ENCODE measurements around the gene ZNF335.

Gene ZNF335

DNA sequence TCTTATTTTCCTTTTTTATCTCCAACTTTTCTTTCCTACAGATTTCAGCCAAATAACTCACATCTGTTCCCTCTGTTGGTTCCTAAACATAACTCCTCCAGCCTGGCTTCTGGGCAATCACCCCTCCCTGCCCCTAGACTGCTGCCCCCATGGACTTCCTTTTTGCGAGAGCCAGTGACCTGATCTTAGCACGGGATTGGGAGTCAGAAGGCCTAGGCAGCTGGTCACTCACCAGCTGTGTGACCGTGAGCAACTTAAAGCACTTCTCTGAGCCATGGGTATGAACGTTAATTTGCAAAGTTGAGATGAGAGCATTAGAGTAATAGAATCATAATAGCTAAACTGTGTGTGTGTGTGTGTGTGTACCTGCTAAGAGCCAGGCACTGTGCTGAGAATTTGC is 32.2 kb upstream of the ZNF335 start:
- Histone ChIP-seq H3K36me3 (ENCODE audit: control insufficient read depth in 4 of 4, insufficient read depth in 4 of 4, low read length in 3 of 4) (no peaks in the 10 kb centered on the region), H3K27me3 (replicated peaks in 2 of 5; ENCODE audit: control insufficient read depth in 4 of 5, insufficient read depth in 5 of 5, low read length in 4 of 5) (peaks cover 0 to 74% (median 36%) of the 10 kb centered on the region in 5 experiments), H3K27ac (ENCODE audit: insufficient read depth in 1 of 2, low read depth in 1 of 2, low read length in 2 of 2, poor library complexity in 1 of 2, severe bottlenecking in 2 of 2) (no peak overlapping the region), H3K9me3 (ENCODE audit: control extremely low read depth in 1 of 5, control insufficient read depth in 4 of 5, insufficient read depth in 2 of 5, low read depth in 1 of 5, low read length in 4 of 5) (no peaks in the 10 kb centered on the region), H3K4me3 (ENCODE audit: control insufficient read depth in 1 of 7, extremely low read depth in 1 of 7, insufficient read depth in 4 of 7, low read depth in 2 of 7, low read length in 6 of 7) (no peak overlapping the region), H3K4me1 (ENCODE audit: control extremely low read depth in 1 of 4, control insufficient read depth in 4 of 4, insufficient read depth in 4 of 4, low read length in 3 of 4) (peaks cover 16 to 67% (median 47%) of the 10 kb centered on the region in 4 experiments)
- ChIA-PET CTCF (interaction anchor here (1.5 to 42.1 kb wide), 3 partner anchors 0 to 19 kb away, joined by 6 to 656 read pairs (median 656); partner anchors contain the start of genes MMP9 and ZNF335), POLR2A (no interaction called here)
- WGBS (ENCODE audit: insufficient coverage): 15% methylated on average over 4 of the region's 4 CpGs
- DNase-seq: no peak

DNA sequence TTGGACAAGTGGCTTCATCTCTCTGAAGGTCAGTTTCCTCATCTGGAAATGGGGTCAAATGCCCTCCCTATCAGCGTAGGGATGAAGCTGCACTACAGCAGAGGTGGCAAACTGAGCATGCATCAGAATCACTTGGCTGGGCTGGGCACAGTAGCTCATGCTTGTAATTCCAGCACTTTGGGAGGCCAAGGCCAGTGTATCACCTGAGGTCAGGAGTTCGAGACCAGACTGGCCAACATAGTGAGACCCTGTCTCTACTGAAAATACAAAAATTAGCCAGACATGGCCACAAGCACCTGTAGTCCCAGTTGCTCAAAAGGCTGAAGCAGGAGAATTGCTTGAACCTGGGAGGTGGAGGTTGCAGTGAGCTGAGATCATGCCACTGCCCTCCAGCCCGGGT is 30.0 kb upstream of the ZNF335 start:
- Histone ChIP-seq H3K4me3 (ENCODE audit: control insufficient read depth in 1 of 7, extremely low read depth in 1 of 7, insufficient read depth in 4 of 7, low read depth in 2 of 7, low read length in 6 of 7) (no peak overlapping the region), H3K36me3 (ENCODE audit: control insufficient read depth in 4 of 4, insufficient read depth in 4 of 4, low read length in 3 of 4) (no peaks in the 10 kb centered on the region), H3K27ac (ENCODE audit: insufficient read depth in 1 of 2, low read depth in 1 of 2, low read length in 2 of 2, poor library complexity in 1 of 2, severe bottlenecking in 2 of 2) (no peak overlapping the region), H3K4me1 (ENCODE audit: control extremely low read depth in 1 of 4, control insufficient read depth in 4 of 4, insufficient read depth in 4 of 4, low read length in 3 of 4) (peaks cover 19 to 66% (median 43%) of the 10 kb centered on the region in 4 experiments), H3K9me3 (ENCODE audit: control extremely low read depth in 1 of 5, control insufficient read depth in 4 of 5, insufficient read depth in 2 of 5, low read depth in 1 of 5, low read length in 4 of 5) (no peaks in the 10 kb centered on the region), H3K27me3 (replicated peaks in 2 of 5; ENCODE audit: control insufficient read depth in 4 of 5, insufficient read depth in 5 of 5, low read length in 4 of 5) (peaks cover 0 to 62% (median 34%) of the 10 kb centered on the region in 5 experiments)
- ChIA-PET POLR2A (no interaction called here), CTCF (interaction anchor here (2.4 to 42.1 kb wide), 3 partner anchors 3 to 21 kb away, joined by 5 to 656 read pairs (median 656); partner anchors contain the start of genes MMP9 and ZNF335)
- 100% methylated on average over 1 of the region's 3 CpGs for WGBS (ENCODE audit: insufficient coverage)
- DNase-seq: no peak

DNA sequence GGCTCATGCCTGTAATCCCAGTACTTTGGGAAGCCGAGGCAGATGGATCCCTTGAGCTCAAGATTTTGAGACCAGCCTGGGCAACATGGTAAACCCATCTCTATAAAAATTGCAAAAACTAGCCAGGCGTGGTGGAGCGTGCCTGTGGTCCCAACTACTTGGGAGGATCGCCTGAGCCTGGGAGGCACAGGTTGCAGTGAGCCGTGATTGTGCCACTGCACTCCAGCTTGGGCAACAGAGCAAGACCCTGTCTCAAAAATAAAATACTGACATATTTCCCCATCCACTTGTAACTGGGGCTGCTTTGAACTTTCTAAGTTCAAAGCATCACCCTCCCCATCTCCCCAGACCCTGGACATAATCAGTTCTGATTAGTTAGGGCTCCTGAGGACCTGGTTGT is 29.5 kb upstream of the ZNF335 start:
- H3K27me3 ChIP-seq (replicated peaks in 2 of 5; ENCODE audit: control insufficient read depth in 4 of 5, insufficient read depth in 5 of 5, low read length in 4 of 5): peaks cover 0 to 62% (median 32%) of the 10 kb centered on the region in 5 experiments
- H3K27ac ChIP-seq (ENCODE audit: insufficient read depth in 1 of 2, low read depth in 1 of 2, low read length in 2 of 2, poor library complexity in 1 of 2, severe bottlenecking in 2 of 2): no peak overlapping the region
- no peaks in the 10 kb centered on the region for H3K9me3 ChIP-seq (ENCODE audit: control extremely low read depth in 1 of 5, control insufficient read depth in 4 of 5, insufficient read depth in 2 of 5, low read depth in 1 of 5, low read length in 4 of 5)
- 92% methylated on average over 5 of the region's 5 CpGs for WGBS (ENCODE audit: insufficient coverage)
- ChIA-PET CTCF (interaction anchor here (2.4 to 42.1 kb wide), 3 partner anchors 3 to 21 kb away, joined by 5 to 656 read pairs (median 656); partner anchors contain the start of genes MMP9 and ZNF335), POLR2A (no interaction called here)
- no peak overlapping the region for H3K4me3 ChIP-seq (ENCODE audit: control insufficient read depth in 1 of 7, extremely low read depth in 1 of 7, insufficient read depth in 4 of 7, low read depth in 2 of 7, low read length in 6 of 7)
- peaks cover 19 to 61% (median 43%) of the 10 kb centered on the region in 4 experiments for H3K4me1 ChIP-seq (ENCODE audit: control extremely low read depth in 1 of 4, control insufficient read depth in 4 of 4, insufficient read depth in 4 of 4, low read length in 3 of 4)
- no peak for DNase-seq
- H3K36me3 ChIP-seq (ENCODE audit: control insufficient read depth in 4 of 4, insufficient read depth in 4 of 4, low read length in 3 of 4): no peaks in the 10 kb centered on the region

DNA sequence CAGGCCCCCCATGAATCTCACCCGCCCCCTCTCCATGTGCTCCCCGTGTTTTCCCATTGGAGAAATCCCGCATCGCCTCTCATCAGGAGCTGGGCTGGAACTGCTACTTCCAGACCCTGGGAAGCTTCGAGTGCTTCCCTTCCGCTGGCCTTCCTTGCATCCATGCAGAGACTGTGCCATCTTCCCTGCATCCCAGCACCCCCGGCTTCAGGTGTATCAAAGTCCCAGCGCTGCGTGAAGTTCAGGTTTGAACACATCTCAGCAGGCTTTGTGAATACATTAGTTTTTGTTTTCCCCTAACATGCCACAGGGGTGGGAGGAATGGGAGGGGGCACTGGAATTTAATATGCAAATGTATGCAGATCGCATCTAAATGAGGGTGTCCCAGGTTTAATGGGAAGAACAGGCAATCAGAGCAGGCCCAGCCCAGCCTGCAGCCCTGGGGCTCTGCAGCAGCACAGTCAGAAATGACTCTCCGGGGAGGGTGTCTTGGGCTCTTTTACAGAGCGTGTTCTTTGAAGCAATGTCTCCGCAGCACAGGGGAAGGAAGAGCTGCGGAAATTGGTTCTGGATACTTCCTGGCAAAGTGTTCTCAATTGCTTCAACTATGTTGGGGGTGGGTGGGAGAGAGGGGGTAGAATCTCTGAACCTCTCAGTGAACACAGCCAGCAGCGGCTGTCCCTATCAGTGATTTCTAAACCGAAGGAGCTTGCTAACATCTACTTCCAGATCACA is 28.4 kb upstream of the ZNF335 start:
- ChIA-PET CTCF (interaction anchor here (0.6 to 42.1 kb wide), 4 partner anchors 4 to 29 kb away, joined by 3 to 656 read pairs (median 330); partner anchors contain the start of genes MMP9 and ZNF335), POLR2A (interaction anchor here (0.6 kb wide), 1 partner anchor 167 kb away, joined by 3 read pairs; the partner anchor contains the start of gene SNX21)
- Histone ChIP-seq H3K4me3 (ENCODE audit: control insufficient read depth in 1 of 7, extremely low read depth in 1 of 7, insufficient read depth in 4 of 7, low read depth in 2 of 7, low read length in 6 of 7) (no peak overlapping the region), H3K4me1 (ENCODE audit: control extremely low read depth in 1 of 4, control insufficient read depth in 4 of 4, insufficient read depth in 4 of 4, low read length in 3 of 4) (peaks cover 13 to 51% (median 35%) of the 10 kb centered on the region in 4 experiments), H3K9me3 (ENCODE audit: control extremely low read depth in 1 of 5, control insufficient read depth in 4 of 5, insufficient read depth in 2 of 5, low read depth in 1 of 5, low read length in 4 of 5) (no peaks in the 10 kb centered on the region), H3K27ac (ENCODE audit: insufficient read depth in 1 of 2, low read depth in 1 of 2, low read length in 2 of 2, poor library complexity in 1 of 2, severe bottlenecking in 2 of 2) (no peak overlapping the region), H3K27me3 (replicated peaks in 2 of 5; ENCODE audit: control insufficient read depth in 4 of 5, insufficient read depth in 5 of 5, low read length in 4 of 5) (peaks cover 0 to 58% (median 28%) of the 10 kb centered on the region in 5 experiments), H3K36me3 (ENCODE audit: control insufficient read depth in 4 of 4, insufficient read depth in 4 of 4, low read length in 3 of 4) (no peaks in the 10 kb centered on the region)
- no peak for DNase-seq
- WGBS (ENCODE audit: insufficient coverage): 39% methylated on average over 15 of the region's 16 CpGs

DNA sequence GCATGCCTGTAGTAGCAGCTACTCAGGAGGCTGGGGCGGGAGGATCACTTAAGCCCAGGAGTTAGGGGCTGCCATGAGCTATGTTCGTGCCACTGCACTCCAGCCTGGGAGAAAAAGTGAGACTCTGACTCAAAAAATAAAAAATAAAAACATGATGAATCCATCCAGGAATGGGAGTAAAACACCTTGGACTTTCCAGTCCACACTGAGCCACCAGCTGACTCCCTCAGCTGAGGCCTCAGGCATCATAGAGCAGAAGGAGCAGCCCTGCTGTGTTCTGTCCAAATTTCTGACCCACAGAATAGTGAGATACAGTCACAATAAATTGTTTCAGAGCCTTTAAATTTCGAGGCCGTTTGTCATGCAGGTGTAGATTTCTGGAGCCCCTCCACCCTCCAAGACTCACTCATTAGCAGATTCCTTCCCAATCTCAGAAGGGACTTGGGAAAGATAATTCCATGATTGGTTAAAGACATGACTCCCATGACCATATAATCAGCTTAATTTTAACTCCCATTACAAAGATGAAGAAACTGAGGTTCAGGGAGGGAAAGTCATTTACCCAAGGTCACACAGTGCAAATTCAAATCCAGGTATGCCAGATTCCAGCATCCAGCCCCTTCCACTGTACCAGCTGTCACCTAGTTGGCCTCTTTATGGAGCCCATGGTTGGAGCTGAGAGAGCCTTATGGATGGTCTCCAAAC is 27.7 kb upstream of the ZNF335 start:
- peaks cover 0 to 61% (median 28%) of the 10 kb centered on the region in 5 experiments for H3K27me3 ChIP-seq (replicated peaks in 2 of 5; ENCODE audit: control insufficient read depth in 4 of 5, insufficient read depth in 5 of 5, low read length in 4 of 5)

DNA sequence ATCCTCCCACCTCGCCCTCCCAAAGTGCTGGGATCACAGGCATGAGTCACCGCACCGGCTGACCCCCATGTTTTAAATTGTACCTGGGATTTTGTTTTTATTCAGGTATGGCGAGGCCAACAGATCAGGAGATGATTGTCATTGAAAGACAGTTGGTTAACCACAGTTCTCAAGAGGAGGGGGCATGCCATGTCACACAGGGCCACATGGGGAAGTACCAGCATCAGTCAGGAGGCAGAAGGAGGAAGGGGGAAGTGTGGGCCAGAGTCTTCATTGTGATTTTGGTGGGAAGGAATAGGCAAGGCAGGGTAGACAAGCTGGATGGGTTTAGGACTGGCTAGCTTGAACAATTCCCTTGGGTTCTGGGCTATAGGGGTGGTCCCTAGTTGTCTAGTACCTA is 26.8 kb upstream of the ZNF335 start:
- Histone ChIP-seq H3K4me1 (ENCODE audit: control extremely low read depth in 1 of 4, control insufficient read depth in 4 of 4, insufficient read depth in 4 of 4, low read length in 3 of 4) (peaks cover 6 to 41% (median 23%) of the 10 kb centered on the region in 4 experiments), H3K27me3 (replicated peaks in 2 of 5; ENCODE audit: control insufficient read depth in 4 of 5, insufficient read depth in 5 of 5, low read length in 4 of 5) (peaks cover 0 to 60% (median 28%) of the 10 kb centered on the region in 5 experiments), H3K27ac (ENCODE audit: insufficient read depth in 1 of 2, low read depth in 1 of 2, low read length in 2 of 2, poor library complexity in 1 of 2, severe bottlenecking in 2 of 2) (no peak overlapping the region), H3K36me3 (ENCODE audit: control insufficient read depth in 4 of 4, insufficient read depth in 4 of 4, low read length in 3 of 4) (no peaks in the 10 kb centered on the region), H3K9me3 (ENCODE audit: control extremely low read depth in 1 of 5, control insufficient read depth in 4 of 5, insufficient read depth in 2 of 5, low read depth in 1 of 5, low read length in 4 of 5) (no peaks in the 10 kb centered on the region), H3K4me3 (ENCODE audit: control insufficient read depth in 1 of 7, extremely low read depth in 1 of 7, insufficient read depth in 4 of 7, low read depth in 2 of 7, low read length in 6 of 7) (peak overlapping the region in 1 of 7 experiments; percentile 42)
- ChIA-PET POLR2A (no interaction called here), CTCF (interaction anchor here (1.1 to 42.1 kb wide), 4 partner anchors 6 to 88 kb away, joined by 3 to 656 read pairs (median 331); partner anchors contain the start of genes MMP9 and ZNF335)
- 0% methylated on average over 1 of the region's 4 CpGs for WGBS (ENCODE audit: insufficient coverage)
- peak in 2 of 3 donors; percentile 81 to 83 for DNase-seq

More for the DNA sequence above, 27.7 kb upstream of the ZNF335 start:
- POLR2A ChIA-PET: interaction anchor here (0.6 kb wide), 1 partner anchor 166 kb away, joined by 3 read pairs; the partner anchor contains the start of gene SNX21
- H3K4me3 ChIP-seq (ENCODE audit: control insufficient read depth in 1 of 7, extremely low read depth in 1 of 7, insufficient read depth in 4 of 7, low read depth in 2 of 7, low read length in 6 of 7): no peak overlapping the region
- no peaks in the 10 kb centered on the region for H3K9me3 ChIP-seq (ENCODE audit: control extremely low read depth in 1 of 5, control insufficient read depth in 4 of 5, insufficient read depth in 2 of 5, low read depth in 1 of 5, low read length in 4 of 5)
- H3K27ac ChIP-seq (ENCODE audit: insufficient read depth in 1 of 2, low read depth in 1 of 2, low read length in 2 of 2, poor library complexity in 1 of 2, severe bottlenecking in 2 of 2): no peak overlapping the region
- DNase-seq: no peak
- CTCF ChIA-PET: interaction anchor here (0.6 to 42.1 kb wide), 5 partner anchors 5 to 30 kb away, joined by 3 to 656 read pairs (median 6); partner anchors contain the start of genes MMP9 and ZNF335
- WGBS (ENCODE audit: insufficient coverage): 93% methylated on average over 3 of the region's 4 CpGs
- H3K4me1 ChIP-seq (ENCODE audit: control extremely low read depth in 1 of 4, control insufficient read depth in 4 of 4, insufficient read depth in 4 of 4, low read length in 3 of 4): peaks cover 14 to 50% (median 32%) of the 10 kb centered on the region in 4 experiments
- H3K36me3 ChIP-seq (ENCODE audit: control insufficient read depth in 4 of 4, insufficient read depth in 4 of 4, low read length in 3 of 4): no peaks in the 10 kb centered on the region
